A673 (cell line): Measurements from ENCODE around the gene P2RX6. TPM values are rescaled to one million over a fixed set of nuclear protein-coding genes. Genes with fewer than 3 reads are reported as not detected.

Experiments used
- BruUV-seq: library from RNA; stranded (reverse); fragments of 400-500 nt; replicated peaks from 2 replicates; lab custom pipeline; 2021; lab: Mats Ljungman, UMichigan
- CTCF ChIA-PET: fragments of 300-600 bp; sonication (Branson Sonifier 250); formaldehyde crosslinking; loops from one replicate; lab custom pipeline; 2022; ENCODE audit warnings: antibody characterized with exemption; lab: Charles Lee
- POLR2A ChIA-PET: fragments of 300-600 bp; sonication (Branson Sonifier 250); formaldehyde crosslinking; loops from one replicate; lab custom pipeline; 2022; ENCODE audit warnings: antibody characterized with exemption; ENCODE audit not compliant: low non-redundant PET; lab: Charles Lee
- DNase-seq: peaks from one replicate; pipeline ENCODE4 v3.0.0-alpha.2; 2015; ENCODE audit warnings: low spot score
- H3K27ac ChIP-seq: fragments of 200-600 bp; sonication (generic); 2 replicates; pipeline ENCODE4 v1.5.1; 2016; ENCODE audit warnings: mixed run types, low read depth, mild to moderate bottlenecking, mixed read lengths, antibody characterized with exemption, low read length; ENCODE audit not compliant: poor library complexity, severe bottlenecking
- H3K27me3 ChIP-seq: fragments of 200-600 bp; sonication (generic); replicated peaks from 2 replicates; pipeline ENCODE4 v1.6.1; 2017; ENCODE audit warnings: mixed run types, low read depth, mild to moderate bottlenecking, mixed read lengths, antibody characterized with exemption, low read length; ENCODE audit not compliant: insufficient read depth, poor library complexity
- H3K36me3 ChIP-seq: fragments of 200-600 bp; sonication (generic); 2 replicates; pipeline ENCODE4 v1.6.1; 2016; ENCODE audit warnings: mixed run types, mild to moderate bottlenecking, mixed read lengths, antibody characterized with exemption, low read length; ENCODE audit not compliant: insufficient read depth, poor library complexity, severe bottlenecking
- H3K4me1 ChIP-seq: fragments of 200-600 bp; sonication (generic); 2 replicates; pipeline ENCODE4 v1.6.1; 2017; ENCODE audit warnings: mixed run types, mild to moderate bottlenecking, mixed read lengths, antibody characterized with exemption, low read length; ENCODE audit not compliant: insufficient read depth, poor library complexity, severe bottlenecking
- H3K4me3 ChIP-seq: fragments of 200-600 bp; sonication (generic); 2 replicates; pipeline ENCODE4 v1.5.1; 2016; ENCODE audit warnings: low read depth, mixed run types, mild to moderate bottlenecking, mixed read lengths, low read length; ENCODE audit not compliant: poor library complexity, severe bottlenecking
- H3K9me3 ChIP-seq: fragments of 200-600 bp; sonication (generic); 2 replicates; pipeline ENCODE4 v1.6.1; 2016; ENCODE audit warnings: mixed run types, low read depth, mild to moderate bottlenecking, mixed read lengths, antibody characterized with exemption, low read length; ENCODE audit not compliant: poor library complexity, severe bottlenecking
- CTCF ChIP-seq: fragments of 300-800, 200-600 bp; sonication (generic); conservative IDR thresholded peaks from 2 replicates; pipeline ENCODE4 v1.5.1; 2017; ENCODE audit warnings: low read depth, mild to moderate bottlenecking, antibody characterized with exemption, low read length, moderate library complexity, mixed read lengths
- EZH2 ChIP-seq: fragments of 200-600 bp; sonication (generic); IDR thresholded peaks from 2 replicates; pipeline ENCODE4 v1.6.1; 2017; ENCODE audit warnings: borderline replicate concordance, low read depth, mild to moderate bottlenecking, mixed read lengths, antibody characterized with exemption, low read length; ENCODE audit not compliant: poor library complexity, severe bottlenecking
- intact Hi-C: fragments of 100-400 bp; cut with micrococcal nuclease; formaldehyde crosslinking; loops from one replicate; pipeline ENCODE4 v1.10.0; 2022; ENCODE audit not compliant: unreplicated experiment
- total RNA-seq: library from RNA; stranded (reverse); gene quantifications from 2 replicates; pipeline ENCODE4 v1.2.3, GENCODE V29; 2021

Gene P2RX6
- total RNA-seq, 1 experiment from 2014 or later = 0.43 TPM

- Histone ChIP-seq H3K27me3 (no peaks in the 10 kb centered on the region), H3K36me3 (no peaks in the 10 kb centered on the region), H3K27ac (no peak overlapping the region), H3K4me3 (no peak overlapping the region), H3K9me3 (peaks cover 10% of the 10 kb centered on the region), H3K4me1 (peaks cover 7% of the 10 kb centered on the region)
- BruUV-seq = no TSS peak
- POLR2A ChIA-PET = no interaction called here
- intact Hi-C loops = no loop called here
- no peak for DNase-seq
- CTCF ChIA-PET = no interaction called here
- no peak for TF ChIP-seq EZH2
These were observed 38.6 kb upstream of the P2RX6 start for GRCh38 chr22:20976291-20976877.

GRCh38 chr22:20977019-20977418, 37.9 kb upstream of the P2RX6 start:
- no peak for DNase-seq
- ChIA-PET POLR2A (no interaction called here), CTCF (no interaction called here)
- TF ChIP-seq CTCF = no peak
- TF ChIP-seq EZH2 = no peak
- Histone ChIP-seq H3K36me3 (no peaks in the 10 kb centered on the region), H3K4me3 (no peak overlapping the region), H3K4me1 (peaks cover 5% of the 10 kb centered on the region), H3K9me3 (peaks cover 10% of the 10 kb centered on the region), H3K27ac (no peak overlapping the region), H3K27me3 (no peaks in the 10 kb centered on the region)
- BruUV-seq = no TSS peak
- intact Hi-C loops = no loop called here

- H3K36me3 ChIP-seq = no peaks in the 10 kb centered on the region
- BruUV-seq = no TSS peak
- peaks cover 10% of the 10 kb centered on the region for H3K9me3 ChIP-seq
- H3K4me3 ChIP-seq = no peak overlapping the region
- DNase-seq = no peak
- TF ChIP-seq EZH2 (no peak), CTCF (no peak)
- H3K27me3 ChIP-seq = no peaks in the 10 kb centered on the region
- peaks cover 5% of the 10 kb centered on the region for H3K4me1 ChIP-seq
- no peak overlapping the region for H3K27ac ChIP-seq
- CTCF ChIA-PET = no interaction called here
- intact Hi-C loops = no loop called here
- POLR2A ChIA-PET = no interaction called here
These were observed 37.3 kb upstream of the P2RX6 start for GRCh38 chr22:20977516-20978170.
